ENCODE data around the gene SMARCB1.

- TF ChIP-seq CTCF (IDR thresholded peaks at IDR 0.05): no peak
- no peak for TF ChIP-seq POLR2A (IDR thresholded peaks at IDR 0.05)
Observed at GRCh38 chr22:23882370-23882769, 95.6 kb downstream of the SMARCB1 start.

Measured in transverse colon (tissue), 3 donors.